ENCODE data around the gene CALCOCO2.
"Not testable (repeated sequence)": the region's sequence is repeated elsewhere in the genome, so short reads cannot be mapped to it uniquely, and the experiment has no call there.

The CALCOCO2 gene

DNA sequence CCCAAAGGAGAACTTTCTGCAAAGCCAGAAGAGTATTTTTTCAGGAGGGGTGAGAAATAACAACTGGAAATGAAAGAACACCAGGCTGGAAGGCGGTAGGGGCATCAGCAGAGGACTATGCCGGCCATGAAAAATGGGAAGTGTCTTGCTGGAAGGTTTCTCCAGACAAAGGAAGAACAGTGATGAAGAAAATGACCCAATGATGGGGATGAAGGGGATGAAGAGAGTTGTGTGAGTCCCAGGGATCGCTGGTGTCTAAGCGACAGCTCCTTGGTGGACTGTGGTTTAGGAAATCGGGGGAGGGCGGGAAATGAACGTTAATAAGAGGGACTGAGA lies 14.4 kb upstream of the CALCOCO2 start:
- no peak for ATAC-seq (ENCODE audit: low read depth)
- Histone ChIP-seq H3K27me3 (ENCODE audit: insufficient read depth, poor library complexity, severe bottlenecking) (no peaks in the 10 kb centered on the region), H3K27ac (ENCODE audit: poor library complexity, severe bottlenecking) (no peak overlapping the region)

DNA sequence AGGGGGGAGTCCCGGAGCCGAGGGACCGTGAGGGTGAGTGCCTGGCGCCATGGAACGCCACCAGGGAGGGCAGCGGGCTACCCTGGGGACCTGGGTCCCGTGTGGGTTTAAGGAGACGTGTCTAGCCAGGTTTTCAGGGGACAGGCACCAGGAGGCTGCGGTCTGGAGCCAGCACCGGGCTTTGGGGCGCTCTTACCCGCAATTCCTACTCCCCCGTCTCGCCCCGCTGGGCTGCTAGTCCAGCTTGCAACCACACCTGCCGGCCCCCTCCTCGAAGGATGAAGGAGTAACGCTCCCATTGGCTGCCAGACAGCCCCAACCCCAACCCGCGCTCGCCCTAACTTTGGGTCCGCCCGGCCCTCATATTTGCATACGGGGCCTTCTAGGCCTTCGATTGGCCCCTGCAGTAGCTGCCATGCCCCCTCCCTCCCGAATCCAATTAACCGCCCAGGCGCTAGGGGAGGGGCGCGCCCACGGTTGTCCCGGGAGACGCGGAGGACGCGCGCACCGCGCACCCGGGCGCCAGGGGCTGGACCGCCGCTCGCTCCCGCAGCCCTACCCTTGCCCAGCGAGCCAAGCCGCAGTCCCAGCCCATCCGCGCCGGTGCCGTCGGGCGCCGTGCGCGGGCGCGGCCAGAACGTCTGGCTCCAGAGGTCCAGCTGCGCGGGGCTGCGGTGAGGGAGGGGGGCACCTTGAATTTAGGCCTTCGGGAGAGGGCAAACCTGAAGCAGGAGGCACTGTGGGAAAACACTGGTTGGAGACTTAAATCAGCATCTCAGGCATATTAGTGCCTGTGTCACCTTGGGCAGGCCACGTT lies 13.9 kb upstream of the CALCOCO2 start, which contains the start of gene TTLL6:
TTLL6 (minus strand) TSS at position 456 of the 817 bp plus-strand sequence; CDS start at position 299, 157 bp downstream.
- no peaks in the 10 kb centered on the region for H3K27me3 ChIP-seq (ENCODE audit: insufficient read depth, poor library complexity, severe bottlenecking)
- DNase-seq (ENCODE audit: low spot score) (peak; percentile 89), ATAC-seq (ENCODE audit: low read depth) (peak; percentile 98)
- H3K27ac ChIP-seq (ENCODE audit: poor library complexity, severe bottlenecking), result no peak within 1 kb of the TSS
- H3K9me3 ChIP-seq (ENCODE audit: severe bottlenecking), result no peaks in the 10 kb centered on the region
- no peaks in the 10 kb centered on the region for H3K36me3 ChIP-seq (ENCODE audit: low read depth)
- peak within 1 kb of the TSS; percentile 17 for H3K4me3 ChIP-seq (ENCODE audit: severe bottlenecking)
- TF ChIP-seq, protein P1, sequence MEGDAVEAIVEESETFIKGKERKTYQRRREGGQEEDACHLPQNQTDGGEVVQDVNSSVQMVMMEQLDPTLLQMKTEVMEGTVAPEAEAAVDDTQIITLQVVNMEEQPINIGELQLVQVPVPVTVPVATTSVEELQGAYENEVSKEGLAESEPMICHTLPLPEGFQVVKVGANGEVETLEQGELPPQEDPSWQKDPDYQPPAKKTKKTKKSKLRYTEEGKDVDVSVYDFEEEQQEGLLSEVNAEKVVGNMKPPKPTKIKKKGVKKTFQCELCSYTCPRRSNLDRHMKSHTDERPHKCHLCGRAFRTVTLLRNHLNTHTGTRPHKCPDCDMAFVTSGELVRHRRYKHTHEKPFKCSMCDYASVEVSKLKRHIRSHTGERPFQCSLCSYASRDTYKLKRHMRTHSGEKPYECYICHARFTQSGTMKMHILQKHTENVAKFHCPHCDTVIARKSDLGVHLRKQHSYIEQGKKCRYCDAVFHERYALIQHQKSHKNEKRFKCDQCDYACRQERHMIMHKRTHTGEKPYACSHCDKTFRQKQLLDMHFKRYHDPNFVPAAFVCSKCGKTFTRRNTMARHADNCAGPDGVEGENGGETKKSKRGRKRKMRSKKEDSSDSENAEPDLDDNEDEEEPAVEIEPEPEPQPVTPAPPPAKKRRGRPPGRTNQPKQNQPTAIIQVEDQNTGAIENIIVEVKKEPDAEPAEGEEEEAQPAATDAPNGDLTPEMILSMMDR (IDR thresholded peaks at IDR 0.05; ENCODE audit: poor library complexity, severe bottlenecking), result no peak
- no peaks in the 10 kb centered on the region for H3K4me1 ChIP-seq (ENCODE audit: insufficient read depth, poor library complexity, severe bottlenecking)

More for the DNA sequence above, 14.4 kb upstream of the CALCOCO2 start:
- no peaks in the 10 kb centered on the region for H3K9me3 ChIP-seq (ENCODE audit: severe bottlenecking)
- TF ChIP-seq, protein P1 (IDR thresholded peaks at IDR 0.05; ENCODE audit: poor library complexity, severe bottlenecking), result no peak
- no peaks in the 10 kb centered on the region for H3K4me1 ChIP-seq (ENCODE audit: insufficient read depth, poor library complexity, severe bottlenecking)
- peak overlapping the region; percentile 17 for H3K4me3 ChIP-seq (ENCODE audit: severe bottlenecking)
- DNase-seq (ENCODE audit: low spot score), result no peak
- H3K36me3 ChIP-seq (ENCODE audit: low read depth), result no peaks in the 10 kb centered on the region

DNA sequence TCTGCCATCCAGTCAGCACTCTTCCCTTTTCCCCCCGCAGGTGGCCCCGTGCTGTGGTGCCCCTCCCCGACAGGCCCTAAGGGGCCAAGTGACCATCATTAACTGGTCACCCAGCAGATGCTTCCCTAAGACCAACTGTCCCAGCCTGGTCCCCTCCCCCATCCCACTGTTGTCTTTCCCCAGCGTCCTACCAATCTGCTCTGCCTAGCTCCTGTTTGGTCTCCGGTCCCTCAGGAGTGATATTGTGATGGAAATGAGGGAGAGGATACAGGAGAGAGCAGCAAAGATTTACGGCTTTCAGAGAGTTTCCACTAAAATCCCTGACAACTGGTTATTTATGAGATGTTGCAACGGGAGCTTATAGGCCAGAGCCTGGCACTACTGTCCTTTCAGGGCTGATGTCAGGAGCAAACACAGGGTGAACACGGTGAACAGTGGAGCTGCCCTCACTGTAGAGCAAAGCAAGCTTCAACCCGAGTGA lies 12.4 kb upstream of the CALCOCO2 start:
- H3K4me1 ChIP-seq (ENCODE audit: insufficient read depth, poor library complexity, severe bottlenecking), result no peaks in the 10 kb centered on the region
- H3K4me3 ChIP-seq (ENCODE audit: severe bottlenecking), result no peak overlapping the region
- no peaks in the 10 kb centered on the region for H3K27me3 ChIP-seq (ENCODE audit: insufficient read depth, poor library complexity, severe bottlenecking)
- DNase-seq (ENCODE audit: low spot score) (no peak), ATAC-seq (ENCODE audit: low read depth) (no peak)
- no peak overlapping the region for H3K27ac ChIP-seq (ENCODE audit: poor library complexity, severe bottlenecking)
- H3K9me3 ChIP-seq (ENCODE audit: severe bottlenecking), result no peaks in the 10 kb centered on the region
- no peaks in the 10 kb centered on the region for H3K36me3 ChIP-seq (ENCODE audit: low read depth)
- TF ChIP-seq, protein P1 (IDR thresholded peaks at IDR 0.05; ENCODE audit: poor library complexity, severe bottlenecking), result no peak

DNA sequence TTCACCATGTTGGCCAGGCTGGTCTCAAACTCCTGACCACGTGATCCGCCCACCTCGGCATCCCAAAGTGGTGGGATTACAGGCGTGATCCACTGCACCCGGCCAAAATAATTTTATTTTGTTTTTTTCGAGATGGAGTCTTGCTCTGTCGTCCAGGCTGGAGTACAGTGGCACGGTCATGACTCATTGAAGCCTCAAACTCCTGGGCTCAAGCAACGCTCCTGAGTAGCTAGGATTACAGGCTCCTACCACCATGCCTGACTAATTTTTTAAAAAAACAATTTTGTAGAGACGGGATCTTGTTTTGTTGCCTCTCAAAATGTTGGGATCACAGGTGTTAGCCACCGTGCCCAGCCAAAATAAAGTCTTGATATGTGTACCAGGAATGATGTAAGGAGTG lies 11.4 kb upstream of the CALCOCO2 start:
- DNase-seq (ENCODE audit: low spot score), result no peak
- no peak for ATAC-seq (ENCODE audit: low read depth)
- Histone ChIP-seq H3K27ac (ENCODE audit: poor library complexity, severe bottlenecking) (no peak overlapping the region), H3K9me3 (ENCODE audit: severe bottlenecking) (no peaks in the 10 kb centered on the region), H3K27me3 (ENCODE audit: insufficient read depth, poor library complexity, severe bottlenecking) (no peaks in the 10 kb centered on the region), H3K4me3 (ENCODE audit: severe bottlenecking) (no peak overlapping the region), H3K4me1 (ENCODE audit: insufficient read depth, poor library complexity, severe bottlenecking) (no peaks in the 10 kb centered on the region), H3K36me3 (ENCODE audit: low read depth) (no peaks in the 10 kb centered on the region)
- TF ChIP-seq, protein P1 (IDR thresholded peaks at IDR 0.05; ENCODE audit: poor library complexity, severe bottlenecking), result no peak

DNA sequence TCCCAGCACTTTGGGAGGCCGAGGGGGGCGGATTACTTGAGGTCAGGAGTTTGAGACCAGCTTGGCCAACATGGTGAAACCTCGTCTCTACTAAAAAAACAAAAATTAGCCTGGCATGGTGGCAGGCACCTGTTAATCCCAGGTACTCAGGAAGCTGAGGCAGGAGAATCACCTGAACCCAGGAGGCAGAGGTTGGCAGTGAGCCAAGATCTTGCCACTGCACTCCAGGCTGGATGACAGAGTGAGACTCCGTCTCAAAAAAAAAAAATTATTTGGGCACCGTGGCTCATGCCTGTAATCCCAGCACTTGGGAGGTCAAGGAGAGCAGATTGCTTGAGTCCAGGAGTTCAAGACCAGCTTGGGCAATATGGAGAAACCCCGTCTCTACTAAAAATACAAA lies 9.9 kb upstream of the CALCOCO2 start:
- not testable (repeated sequence) for H3K36me3 ChIP-seq (ENCODE audit: low read depth); H3K27ac ChIP-seq (ENCODE audit: poor library complexity, severe bottlenecking); H3K4me3 ChIP-seq (ENCODE audit: severe bottlenecking); H3K27me3 ChIP-seq (ENCODE audit: insufficient read depth, poor library complexity, severe bottlenecking); H3K9me3 ChIP-seq (ENCODE audit: severe bottlenecking); ATAC-seq (ENCODE audit: low read depth); H3K4me1 ChIP-seq (ENCODE audit: insufficient read depth, poor library complexity, severe bottlenecking); DNase-seq (ENCODE audit: low spot score)
